NOMO-1 (cell line): Measurements from ENCODE around the gene PHYKPL.

Experiments
- DNase-seq, 2 experiments: peaks; one replicate each; lab custom pipeline; 2025; ENCODE audit not compliant: unreplicated experiment in 2 of 2; lab: John Stamatoyannopoulos, UW

The PHYKPL gene

GRCh38 chr5:178192787-178193186 lies 39.8 kb downstream of the PHYKPL start:
- DNase-seq, result no peak

GRCh38 chr5:178192244-178192643 lies 40.4 kb downstream of the PHYKPL start:
- DNase-seq, result no peak

- no peak for DNase-seq
Measured at GRCh38 chr5:178191661-178192060, 40.9 kb downstream of the PHYKPL start.

DNA sequence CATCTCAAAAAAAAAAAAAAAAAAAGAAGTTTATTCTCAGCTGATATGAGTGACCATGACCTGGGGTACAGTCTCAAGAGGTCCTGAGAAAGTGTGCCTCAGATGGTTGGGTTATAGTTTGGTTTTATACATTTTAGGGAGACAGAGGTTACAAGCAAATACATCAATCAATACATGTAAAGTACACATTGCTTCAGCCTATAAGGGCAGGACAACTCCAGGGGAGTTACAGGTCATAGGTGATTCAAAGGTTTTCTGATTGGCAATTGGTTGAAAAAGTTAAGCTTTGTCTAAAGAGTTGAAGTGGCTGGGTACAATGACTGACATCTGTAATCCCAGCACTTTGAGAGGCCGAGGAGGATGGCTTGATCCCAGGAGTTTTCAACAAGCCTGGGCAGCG lies 43.2 kb downstream of the PHYKPL start:
- DNase-seq, result no peak

DNA sequence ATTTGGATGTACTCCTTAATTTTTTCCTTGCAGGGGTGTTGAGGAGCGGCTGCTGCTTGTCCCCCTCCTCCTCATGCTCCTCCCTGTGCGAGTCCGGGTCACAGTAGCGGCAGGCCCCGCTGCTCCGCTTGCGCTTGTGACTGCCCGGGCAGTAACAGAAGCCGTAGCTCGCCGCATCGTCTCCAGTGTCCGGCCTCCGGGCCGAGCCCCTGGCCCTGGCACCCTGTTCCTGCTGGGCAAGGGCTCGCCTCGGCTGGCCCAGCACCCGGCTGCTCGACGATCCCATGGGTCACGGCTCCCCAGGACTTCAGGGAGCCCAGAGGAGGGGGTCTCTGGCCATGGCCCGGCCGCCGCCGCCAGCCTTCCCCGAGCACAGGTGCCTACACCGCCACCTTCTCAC lies 45.6 kb downstream of the PHYKPL start, which contains the start of gene GMCL2:
Gene GMCL2 (minus strand): TSS at position 358 of the 400 bp plus-strand sequence. CDS start 72 bp downstream, at position 286.
- no peak for DNase-seq

- peak in 1 of 2 experiments; percentile 58 for DNase-seq
Measured at GRCh38 chr5:178186427-178186826, 46.2 kb downstream of the PHYKPL start.

- DNase-seq, result peak; percentile 49 to 84
Measured at GRCh38 chr5:178182158-178182876, 50.3 kb downstream of the PHYKPL start.

DNA sequence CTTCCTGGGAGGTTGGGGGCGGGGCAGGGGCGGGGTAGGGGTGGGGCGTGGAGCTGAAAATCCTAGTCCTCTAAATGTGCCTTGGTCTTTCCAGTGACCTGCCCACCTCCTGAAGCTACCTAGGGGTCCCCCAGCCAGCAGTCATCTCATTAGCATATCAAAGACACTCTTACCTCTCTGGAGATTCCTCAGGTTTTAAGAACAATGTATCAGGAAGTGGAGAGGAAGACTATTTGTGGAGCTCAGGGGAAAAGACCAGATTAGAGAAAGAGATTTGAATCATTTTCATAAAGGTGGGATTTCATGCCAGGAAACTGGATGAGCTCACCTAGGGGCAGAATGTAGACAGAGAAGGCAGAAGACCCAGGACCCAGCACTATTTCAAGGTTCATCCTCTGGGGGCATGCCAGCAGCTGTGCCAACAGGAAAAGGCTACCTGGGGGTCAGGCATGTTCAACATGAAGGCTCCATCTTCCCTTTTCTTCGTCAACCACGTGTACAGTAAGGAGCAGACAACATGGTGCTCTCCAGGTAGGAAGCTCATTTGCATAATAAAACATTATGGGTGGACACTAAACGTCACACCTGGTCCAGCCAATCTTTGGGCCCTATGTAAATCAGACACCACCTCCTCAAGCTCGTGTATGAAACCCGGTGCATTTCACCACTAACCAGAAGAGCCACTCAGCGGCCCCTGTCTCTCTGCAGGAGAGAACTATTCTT lies 52.3 kb downstream of the PHYKPL start:
- no peak for DNase-seq

DNA sequence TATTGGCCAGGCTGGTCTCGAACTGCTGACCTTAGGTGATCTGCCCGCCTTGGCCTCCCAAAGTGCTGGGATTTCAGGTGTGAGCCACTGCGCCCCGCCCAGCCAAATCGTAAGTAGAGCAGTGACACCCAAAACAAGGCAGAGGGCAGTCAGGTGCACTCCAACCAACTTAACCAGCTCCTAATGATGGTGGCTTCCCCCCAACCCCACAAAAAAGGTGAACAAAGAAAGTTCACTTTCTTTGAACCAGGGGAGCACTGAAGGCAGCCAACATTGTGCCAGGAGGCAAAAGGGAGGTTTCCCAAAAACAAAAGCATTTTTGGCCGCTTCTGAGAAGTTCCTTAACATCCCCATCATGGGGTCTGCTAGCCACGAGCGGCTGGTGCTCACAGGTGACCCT lies 55.0 kb downstream of the PHYKPL start:
- DNase-seq, result no peak

DNA sequence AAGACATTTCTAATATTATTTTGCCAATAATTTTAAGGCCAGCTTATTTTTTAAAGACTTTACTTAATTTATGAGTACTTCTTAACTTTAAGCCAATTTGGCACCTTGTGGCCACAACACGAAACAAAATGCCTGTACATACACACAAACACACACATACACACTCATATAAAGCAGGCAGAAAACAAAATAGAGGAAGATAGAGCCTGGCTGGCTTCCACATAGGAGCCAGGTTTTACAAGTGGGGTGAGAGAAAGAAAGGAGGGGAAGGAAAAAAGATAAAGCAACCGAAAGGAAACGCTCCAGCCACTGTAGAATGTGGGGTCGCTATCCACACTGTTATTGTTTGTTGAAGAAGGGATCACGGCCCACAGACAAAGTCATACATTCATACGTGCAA lies 55.8 kb downstream of the PHYKPL start:
- DNase-seq, result no peak

DNA sequence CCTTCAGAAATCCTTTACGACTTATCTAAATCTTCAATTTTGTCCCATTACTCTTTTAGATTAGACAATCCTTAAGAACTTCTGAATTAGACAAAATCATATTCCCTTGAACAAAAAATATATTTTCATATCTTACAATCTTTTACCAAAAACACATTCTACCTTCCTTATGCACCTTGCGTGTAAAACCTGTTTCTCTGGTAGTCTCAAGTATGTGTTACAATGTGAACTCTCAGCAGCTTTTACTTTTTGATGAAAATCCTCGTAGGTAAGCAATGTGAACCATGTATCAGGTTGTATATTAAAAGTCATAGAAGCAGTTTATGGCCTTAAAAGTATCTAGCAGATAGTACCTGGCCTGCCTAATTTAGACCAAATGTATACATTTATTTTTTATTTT lies 58.1 kb downstream of the PHYKPL start:
- DNase-seq, result no peak

DNA sequence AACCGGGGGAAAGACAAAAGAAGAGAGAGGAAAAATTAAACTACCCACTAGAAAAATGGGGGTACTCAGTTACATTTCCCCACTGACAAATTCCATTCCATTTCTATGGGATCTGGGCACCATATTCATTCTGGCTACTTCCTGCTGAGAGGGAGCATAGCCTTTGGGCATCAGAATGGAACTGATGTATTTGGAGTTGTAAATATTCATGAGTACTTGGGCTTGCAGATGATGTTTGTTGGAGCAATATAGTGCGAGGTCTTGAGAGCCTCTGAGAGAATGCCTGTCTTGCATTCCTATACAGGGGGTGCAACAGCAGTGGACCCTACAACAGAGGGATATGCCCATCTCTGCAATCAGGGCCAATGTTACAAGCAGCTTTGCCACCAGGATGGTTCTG lies 62.1 kb downstream of the PHYKPL start:
- DNase-seq, result no peak

DNA sequence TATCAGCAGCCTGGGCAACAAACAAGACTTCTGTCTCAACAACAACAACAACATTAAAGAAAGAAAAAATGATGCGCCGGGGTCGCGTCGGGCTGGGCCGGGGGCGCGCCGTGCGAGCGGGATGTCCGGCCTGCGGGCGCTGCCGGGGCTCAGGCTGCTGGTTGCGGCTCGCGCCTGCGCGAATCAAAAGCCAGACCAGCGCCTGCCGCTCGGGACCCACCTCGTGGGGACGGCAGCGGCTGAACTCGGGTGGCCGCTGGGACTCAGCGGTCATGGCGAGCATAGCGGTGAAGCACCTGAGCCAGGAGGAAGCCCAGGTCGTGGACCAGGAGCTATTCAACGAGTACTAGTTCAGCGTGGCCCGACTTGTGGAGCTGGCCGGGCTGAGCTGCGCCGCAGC lies 67.0 kb downstream of the PHYKPL start:
- no peak for DNase-seq

GRCh38 chr5:178163772-178164735 lies 68.5 kb downstream of the PHYKPL start:
- DNase-seq, result peak; percentile 67 to 80

DNA sequence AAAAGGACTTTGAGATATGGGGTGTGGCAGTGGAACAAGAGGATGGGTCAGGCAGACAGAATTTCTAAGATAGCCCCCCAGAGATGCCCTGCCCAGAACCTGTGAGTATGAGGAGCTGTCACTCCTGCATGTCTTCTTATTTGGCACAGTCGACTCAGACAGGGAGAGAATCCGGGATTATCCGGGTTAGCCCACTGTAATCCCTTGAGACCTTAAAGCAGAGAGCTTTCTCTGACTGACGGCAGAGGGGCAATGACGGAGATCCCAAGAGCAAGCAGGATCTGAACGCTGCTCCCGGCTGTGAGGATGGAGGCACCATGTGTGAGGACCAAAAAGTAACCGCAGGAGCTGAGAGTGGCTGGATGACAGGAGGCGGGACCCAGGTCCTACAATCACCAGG lies 70.1 kb downstream of the PHYKPL start:
- DNase-seq, result no peak

- DNase-seq, result no peak
Measured at GRCh38 chr5:178160176-178160575, 72.4 kb downstream of the PHYKPL start.
